HG03066 (cell line): ENCODE data around the gene NUDT16L1.
"Not testable (repeated sequence)": the region's sequence is repeated elsewhere in the genome, so short reads cannot be mapped to it uniquely, and the experiment has no call there.

Experiments used
- ATAC-seq: cut with Tn5 transposase; IDR thresholded peaks from one replicate; pipeline ENCODE4 v1.9.1; 2021; ENCODE audit warnings: low read depth; ENCODE audit not compliant: unreplicated experiment

NUDT16L1 gene

DNA sequence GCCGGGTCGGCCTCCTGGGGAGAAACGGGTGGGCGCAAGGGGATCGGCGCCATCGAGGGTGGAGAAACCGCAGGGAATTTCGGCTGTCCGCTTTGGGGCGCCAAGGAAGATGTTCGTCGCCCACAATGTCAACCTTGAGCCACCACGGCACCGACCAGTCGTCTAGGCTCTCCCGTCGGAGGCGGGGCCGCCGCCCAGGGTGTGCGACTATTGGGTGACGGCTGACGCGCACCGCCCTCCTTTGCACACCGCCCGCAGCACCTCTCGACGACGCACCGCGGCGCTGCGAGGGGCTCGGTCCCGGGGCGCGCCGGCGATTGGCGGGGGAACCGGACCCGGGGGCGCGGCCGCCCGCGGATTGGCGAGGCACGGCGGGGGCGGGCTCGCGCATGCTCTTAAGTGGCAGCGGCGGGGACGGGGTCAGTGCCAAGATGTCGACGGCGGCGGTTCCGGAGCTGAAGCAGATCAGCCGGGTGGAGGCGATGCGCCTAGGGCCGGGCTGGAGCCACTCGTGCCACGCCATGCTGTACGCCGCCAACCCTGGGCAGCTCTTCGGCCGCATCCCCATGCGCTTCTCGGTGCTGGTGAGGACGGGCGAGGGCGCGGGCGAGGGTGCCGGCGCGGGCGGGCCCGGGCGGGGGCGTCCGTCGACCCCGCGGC is at the start of gene NUDT16L1:
NUDT16L1 (plus strand) TSS at position 267 of the 660 bp plus-strand sequence; CDS start at position 432, 165 bp downstream.
- ATAC-seq = peak; percentile 94

DNA sequence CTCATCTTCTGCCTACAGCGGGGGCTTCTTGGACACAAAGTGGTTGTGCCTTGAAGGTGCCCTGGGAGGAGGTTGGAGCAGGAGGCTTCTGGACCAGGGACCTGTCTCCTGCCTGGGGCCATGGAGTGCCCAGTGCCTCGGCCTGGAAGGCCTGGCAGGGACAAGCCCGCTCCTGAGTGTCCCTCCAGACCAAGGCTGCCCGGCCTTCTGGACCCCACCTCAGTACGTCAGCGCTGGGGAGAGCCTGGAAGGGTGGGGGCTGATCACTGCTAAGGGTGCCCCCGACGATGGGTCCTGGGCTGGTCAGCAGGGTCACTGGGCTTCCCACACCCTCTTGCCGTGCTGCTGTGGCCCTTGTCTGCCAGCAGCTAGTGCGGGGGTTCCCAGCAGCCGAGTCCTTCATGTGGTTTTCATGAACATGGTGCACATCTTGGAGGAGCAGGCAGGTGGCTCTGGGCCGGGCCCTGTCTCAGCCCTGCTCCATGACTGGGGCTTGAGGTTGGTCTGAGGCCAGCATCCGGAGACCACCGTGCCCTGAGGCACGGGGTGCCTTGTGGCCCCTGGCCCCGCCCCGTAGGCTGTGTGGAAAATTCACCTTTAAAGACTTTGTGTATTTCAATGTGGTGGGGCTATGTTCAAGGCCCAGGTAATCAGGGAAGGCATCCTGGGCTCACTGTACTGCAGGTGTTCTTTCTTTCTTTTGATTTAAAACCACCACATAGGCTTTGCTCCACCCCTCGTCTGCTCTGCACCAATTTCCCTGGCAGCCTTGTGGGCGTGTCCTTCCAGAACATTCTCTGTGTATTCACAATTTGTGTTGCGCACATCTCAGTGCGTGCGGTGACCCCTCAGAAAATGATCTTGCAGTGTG is 46.4 kb upstream of the NUDT16L1 start:
- ATAC-seq = no peak

DNA sequence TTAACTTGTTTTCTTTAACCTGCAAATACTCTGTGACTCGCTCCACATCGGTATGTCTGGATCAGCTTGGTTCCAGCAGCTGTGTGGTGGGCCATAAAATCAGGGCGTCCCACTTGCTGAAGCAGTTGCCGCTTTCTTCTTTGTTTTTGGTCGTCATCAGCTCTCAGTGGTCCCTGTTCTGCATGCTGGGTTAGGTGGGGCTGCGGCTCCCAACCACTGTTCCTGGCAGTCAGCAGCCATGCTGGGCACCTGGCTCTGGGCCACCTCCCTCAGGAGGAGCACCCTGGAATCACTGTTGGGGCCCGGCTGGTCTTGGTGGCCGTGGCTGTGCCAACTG is 45.8 kb upstream of the NUDT16L1 start:
- ATAC-seq = no peak

DNA sequence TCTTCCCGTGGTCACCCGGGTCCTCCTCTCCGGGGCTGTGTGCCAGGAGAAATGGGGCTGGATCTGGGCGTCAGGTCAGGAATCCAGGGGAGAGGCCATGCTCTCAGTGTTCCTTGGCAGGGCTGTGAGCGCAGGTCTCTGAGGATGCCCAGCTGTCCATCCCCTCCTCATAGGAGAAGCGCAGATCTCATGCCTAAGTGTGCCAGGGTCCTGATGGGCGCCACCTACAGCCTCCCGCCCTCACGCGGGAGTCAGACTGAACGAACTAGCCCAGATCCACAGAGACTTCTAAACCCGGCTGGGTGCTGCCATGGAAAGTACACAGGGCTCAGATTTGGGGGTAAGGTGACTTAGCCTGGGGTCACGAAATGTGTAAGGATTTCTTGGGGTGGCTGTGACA is 44.4 kb upstream of the NUDT16L1 start:
- ATAC-seq = no peak

DNA sequence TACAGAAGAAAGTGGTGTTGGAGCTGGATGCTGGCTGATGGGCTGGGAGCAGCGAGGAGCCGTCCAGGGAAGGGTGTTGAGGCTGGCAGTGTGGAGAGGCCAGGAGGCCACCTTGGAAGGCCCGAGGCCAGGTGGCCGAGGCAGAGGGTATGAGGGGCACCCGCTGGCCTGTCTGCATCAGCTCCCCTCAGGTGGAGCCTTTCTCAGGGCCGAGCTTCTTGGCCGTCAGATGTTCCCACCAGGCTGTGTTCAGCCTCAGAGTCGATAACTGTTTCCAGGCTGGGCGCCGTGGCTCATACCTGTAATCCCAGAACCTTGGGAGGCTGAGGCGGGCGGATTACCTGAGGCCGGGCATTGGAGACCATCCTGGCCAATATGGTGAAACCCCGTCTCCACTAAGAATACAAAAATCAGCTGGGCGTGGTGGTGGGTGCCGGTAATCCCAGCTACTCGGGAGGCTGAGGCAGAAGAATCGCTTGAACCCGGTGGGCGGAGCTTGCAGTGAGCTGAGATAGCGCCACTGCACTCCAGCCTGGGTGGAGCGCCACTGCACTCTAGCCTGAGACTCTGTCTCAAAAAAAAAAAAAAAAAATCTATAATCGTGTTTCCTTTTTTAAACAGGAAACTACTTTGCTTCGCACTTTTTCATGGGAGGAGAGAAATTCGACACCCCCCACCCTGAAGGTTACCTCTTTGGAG is 43.5 kb upstream of the NUDT16L1 start:
- no peak for ATAC-seq

DNA sequence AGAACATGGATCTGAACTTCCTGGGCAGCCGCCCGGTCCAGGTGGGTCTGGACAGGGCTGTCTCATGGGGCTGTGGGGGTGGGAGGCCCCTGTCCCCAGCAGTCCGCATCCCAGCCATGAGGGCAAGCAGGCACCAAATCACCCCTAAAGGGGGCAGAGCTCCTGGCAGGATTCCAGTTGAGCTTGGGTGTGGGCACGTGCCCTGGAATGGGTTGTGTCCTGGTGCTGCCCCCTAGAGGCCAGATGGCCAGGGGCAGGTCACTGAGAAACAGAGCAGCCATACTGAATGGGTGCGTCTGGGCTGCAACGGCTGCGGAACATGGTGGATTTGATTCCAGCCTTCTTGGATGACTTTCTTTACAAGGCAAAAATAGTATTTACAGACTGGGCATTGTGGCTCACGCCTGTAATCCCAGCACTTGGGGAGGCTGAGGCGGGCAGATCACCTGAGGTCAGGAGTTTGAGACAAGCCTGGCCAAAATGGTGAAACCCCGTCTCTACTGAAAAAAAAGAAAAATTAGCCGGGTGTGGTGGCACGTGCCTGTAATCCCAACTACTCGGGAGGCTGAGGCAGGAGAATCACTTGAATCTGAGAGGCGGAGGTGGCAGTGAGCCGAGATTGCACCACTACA is 42.8 kb upstream of the NUDT16L1 start:
- ATAC-seq = not testable (repeated sequence)

DNA sequence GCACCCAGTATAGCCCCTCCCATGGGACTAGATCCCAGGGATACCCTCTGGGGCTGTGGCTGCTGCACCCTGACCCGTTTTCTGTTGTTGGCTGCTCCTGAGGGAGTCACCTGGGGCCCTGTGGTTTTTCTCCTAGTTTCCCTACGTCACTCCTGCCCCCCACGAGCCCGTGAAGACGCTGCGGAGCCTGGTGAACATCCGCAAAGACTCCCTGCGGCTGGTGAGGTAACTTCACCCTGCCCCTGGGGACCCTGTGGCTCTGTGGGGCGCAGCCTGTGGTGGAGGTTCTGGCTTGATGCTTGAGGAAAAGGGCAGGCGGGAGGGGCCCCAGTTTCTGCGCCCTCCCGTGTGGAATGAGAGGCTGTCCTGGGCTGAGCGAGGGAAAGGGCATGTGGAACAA is 41.5 kb upstream of the NUDT16L1 start:
- ATAC-seq = no peak

DNA sequence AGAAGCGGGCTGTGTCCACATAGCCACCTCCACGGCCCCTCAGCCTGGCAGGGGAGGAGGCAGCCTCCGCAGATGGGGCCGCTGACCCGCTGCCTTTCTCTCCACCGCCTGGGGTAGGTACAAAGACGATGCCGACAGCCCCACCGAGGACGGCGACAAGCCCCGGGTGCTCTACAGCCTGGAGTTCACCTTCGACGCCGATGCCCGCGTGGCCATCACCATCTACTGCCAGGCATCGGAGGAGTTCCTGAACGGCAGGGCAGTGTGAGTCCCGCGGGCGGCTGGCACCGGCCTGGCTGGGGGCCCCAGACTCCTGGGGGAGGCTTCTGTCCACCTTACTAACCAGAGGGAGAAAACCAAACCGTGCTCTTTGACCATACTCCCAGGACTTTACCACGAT is 40.8 kb upstream of the NUDT16L1 start:
- no peak for ATAC-seq

DNA sequence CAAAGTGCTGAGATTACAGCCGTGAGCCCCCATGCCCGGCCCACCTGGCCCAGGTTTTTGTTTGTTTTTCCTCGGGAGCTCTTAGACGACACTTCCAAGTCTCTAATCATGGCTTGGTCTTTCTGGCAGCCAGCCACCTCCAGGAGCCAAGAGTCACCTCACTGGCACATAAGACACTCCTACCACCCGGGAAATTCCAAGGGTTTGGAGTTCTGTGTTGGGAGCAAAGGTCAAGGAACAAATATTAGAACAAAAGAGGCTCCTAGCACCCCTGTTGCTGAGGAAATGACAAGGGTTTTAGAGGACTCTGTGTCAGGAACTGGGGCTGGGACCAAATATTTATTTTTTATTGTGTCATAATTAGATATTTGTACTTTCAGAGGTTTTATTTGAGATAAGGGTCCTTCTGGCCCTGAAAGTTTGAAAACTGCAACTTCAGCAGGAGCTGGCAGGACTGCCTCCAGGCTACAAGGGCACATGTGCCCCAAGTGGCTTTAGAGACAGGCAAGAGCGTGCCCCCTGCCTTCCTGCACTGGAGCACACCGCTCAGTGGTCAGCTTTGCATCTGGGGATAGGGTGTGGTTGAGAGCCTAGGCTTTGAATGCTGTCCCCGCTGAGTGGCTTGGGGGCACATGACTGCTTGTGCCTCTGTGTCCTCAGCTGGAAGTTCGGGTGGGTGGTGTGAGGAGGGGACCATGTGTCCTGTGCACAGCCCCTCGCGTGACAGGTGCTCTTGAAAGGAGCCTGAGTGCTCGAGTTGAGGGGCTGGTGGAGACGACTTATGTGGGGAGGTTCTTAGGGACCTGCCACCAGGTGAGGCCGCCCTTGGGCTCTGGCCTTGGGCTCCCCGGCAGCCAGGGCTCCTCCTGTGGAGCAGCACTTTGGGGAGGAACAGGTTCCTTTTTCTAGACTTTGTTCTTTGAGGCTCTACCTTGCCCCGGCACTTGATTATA is 39.1 kb upstream of the NUDT16L1 start:
- no peak for ATAC-seq

DNA sequence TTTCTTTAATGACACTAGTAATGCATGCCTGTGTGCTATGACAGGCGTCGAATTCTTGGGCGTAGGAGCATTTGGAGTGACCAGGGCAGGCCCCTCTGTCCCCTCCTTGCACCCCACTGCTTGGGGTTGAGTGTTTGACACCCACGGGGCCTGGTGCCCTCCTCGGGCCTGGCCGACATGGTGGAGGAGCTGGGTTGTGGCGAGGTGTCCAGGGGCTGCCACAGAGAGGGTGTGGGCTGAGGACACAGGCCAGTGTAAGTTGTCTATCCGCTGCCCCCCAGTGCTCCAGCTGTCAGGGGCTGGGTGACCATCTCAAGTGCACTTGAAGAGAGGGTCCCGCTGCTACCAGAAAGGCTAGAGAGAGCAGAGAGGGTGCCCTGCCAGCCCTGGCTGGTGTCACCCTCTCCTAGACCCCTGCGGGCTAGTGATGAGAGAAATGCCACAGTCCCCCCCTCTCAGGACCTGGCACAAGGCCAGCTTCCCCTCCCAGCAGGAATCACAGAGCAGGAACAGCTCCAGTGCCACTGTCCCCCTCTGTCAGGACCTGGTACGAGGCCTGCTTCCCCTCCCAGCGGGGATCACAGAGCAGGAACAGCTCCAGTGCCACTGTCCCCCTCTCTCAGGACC is 38.3 kb upstream of the NUDT16L1 start:
- no peak for ATAC-seq

DNA sequence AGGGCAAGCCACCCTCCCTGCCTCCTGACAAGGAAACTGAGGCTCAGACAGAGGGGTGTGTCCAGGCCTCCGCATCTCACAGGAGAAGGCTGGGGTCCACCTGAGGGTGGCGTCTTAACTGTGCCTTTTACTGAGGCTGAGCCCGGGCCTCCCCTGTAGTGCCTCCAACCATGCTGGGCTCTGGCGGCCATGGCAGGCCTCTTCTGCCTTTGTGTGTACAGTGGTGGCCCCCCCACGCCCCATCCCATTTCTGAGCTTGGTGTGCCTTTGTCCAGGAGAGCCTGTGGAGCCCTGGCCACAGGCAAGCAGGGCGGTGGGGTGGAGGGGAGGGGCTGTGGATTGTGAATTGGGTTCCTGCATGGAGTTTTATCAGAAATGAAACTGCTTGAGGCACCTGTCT is 37.6 kb upstream of the NUDT16L1 start:
- ATAC-seq = no peak

DNA sequence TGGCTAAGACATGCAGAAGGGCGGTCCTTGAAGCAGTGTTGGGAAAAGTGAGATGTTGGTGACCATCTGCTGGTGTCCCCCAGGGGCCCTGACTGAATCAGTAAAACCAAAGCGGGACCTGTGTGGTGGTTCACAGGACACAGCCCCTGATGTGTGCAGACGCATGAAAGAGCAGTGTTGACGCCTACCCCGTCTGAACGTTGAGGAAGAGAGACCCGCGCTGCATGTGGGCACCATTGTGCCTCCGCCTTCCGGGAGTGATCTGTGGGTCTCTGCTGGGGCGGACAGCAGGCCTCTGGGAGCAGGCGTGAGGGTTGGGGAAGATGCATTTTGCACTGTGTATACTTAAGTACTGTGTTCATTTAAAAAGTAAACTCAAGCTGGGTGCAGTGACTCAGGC is 37.1 kb upstream of the NUDT16L1 start:
- ATAC-seq = no peak

DNA sequence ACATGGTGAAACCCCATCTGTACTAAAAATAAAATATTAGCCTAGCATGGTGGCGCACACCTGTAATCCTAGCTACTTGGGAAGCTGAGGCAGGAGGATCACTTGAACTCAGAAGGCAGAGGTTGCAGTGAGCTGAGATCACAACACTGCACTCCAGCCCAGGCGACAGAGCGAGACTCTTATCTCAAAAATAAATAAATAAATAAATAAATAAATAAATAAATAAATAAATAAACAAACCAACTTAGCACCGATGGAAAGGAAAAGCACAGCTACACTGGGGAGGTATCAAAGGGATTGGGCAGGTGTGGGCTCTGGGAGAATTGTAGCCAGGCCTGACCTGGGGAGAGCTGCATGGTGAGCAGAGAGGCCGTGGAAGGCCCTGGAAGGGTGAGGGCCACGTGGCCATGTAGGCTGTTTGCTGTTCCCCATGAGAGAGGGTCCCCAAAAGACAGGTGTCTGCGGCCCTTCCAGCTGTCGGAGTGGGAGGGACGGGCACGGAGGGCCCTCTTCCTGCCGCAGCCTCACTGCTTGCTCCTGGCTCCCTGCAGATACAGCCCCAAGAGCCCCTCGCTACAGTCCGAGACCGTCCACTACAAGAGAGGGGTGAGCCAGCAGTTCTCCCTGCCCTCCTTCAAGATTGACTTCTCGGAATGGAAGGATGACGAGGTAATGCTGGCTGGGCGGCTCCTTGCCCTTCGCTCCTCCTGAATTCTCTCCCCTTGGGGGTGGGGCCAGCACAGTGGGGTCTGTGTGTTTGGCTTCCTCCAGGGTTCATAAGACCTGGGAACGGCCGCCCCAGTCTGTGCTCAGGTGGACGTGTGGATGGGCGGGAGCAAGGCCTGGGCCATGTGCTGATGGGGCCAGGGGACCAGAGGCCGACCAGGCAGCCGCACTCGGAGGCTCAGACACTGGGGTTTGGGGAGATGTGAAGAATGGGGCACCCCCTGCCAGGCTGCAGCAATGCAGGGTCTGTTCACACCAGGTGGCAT is 36.4 kb upstream of the NUDT16L1 start:
- ATAC-seq = no peak

DNA sequence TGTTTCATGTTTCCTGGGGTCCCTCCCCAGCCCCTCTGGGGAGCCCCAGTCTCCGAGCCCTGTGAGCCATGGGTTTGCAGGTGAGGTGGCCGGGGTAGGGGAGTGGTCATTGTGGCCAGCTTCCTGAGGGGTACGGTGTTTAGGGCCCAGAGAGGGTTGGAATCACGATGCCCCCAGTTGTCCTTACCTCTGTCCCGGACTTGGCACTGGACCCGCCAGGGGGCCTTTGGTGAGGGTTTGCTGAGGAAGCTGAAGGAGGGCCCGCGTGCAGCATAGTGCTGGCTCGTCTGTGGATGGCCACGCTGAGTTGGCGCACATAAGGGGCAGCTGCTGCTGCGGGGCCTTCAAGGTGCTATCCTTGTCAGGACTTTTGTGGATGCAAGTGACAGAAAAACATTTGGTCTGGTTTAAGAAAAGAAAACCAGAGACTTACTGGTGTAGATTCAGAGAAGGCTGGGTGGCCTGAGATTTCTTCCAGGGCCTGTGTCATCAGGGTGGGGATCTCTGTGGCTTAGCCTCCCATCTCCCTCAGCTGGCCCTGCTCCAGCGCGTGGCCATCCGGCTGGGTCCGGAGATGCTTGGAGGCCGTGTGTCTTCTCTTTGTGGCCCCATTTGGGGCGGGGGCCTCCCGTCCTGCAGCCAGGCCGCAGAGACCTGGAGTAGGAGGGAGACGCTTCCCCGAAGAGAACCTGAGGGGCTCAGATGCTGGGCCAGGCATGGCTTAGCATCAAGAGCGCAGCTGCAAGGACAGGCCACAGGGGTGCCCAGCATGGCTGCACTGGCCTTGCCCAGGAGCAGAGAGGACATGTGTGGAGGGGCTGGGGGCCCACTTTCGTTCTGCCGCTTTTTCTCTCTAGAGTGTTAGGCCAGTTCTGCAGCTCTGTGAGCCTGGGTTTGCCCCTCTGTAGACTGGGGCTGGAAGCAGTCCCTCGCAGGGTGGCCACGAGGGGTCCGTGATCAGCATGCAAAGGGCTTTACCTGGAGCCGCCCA is 33.7 kb upstream of the NUDT16L1 start:
- ATAC-seq = no peak

DNA sequence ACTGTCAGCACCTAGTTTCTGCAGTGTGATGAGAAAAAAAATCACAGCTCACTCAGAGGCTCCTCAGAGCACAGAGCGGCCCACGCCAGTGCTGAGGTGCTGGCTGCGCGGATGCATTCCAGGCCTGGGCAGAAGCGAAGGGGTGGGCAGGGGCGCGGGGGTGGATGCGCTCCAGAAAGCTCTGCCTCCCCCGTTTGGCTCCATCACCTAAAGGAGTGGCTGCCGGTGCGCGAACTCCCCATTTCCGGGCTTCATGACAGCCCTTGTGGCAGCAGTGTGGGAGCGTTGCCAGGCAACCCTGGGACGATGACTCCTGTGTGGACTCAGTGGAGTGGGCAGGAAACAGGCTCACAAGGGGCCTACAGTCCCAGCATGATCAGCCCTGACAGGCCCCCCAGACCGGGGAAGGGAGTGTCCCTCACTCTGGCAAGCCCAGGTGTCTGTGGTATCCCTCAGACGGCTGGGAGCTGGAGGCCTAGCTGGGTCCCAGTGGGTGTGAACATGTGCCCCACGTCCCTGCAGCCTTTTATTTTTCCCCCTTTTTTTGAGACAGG is 32.8 kb upstream of the NUDT16L1 start:
- no peak for ATAC-seq

DNA sequence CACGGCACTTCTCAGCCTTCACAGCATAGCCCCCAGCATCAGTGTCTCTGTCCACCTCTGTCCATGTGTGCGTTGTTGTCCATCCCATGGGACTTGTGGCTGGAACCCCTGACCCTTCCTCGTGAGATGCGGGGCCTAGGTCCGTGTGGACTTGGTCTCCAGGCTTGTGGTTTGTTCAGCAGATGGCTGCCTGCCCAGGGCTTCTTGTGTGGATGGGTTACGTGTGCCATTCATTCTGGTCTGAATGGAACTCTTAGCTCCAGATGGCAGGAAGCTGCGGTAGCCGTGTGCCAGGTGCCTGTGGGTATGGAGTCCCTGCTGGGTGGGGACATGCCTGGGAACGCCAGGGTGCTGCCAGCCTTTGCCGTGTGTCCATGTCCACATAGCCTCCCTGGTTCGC is 31.7 kb upstream of the NUDT16L1 start:
- ATAC-seq = no peak

DNA sequence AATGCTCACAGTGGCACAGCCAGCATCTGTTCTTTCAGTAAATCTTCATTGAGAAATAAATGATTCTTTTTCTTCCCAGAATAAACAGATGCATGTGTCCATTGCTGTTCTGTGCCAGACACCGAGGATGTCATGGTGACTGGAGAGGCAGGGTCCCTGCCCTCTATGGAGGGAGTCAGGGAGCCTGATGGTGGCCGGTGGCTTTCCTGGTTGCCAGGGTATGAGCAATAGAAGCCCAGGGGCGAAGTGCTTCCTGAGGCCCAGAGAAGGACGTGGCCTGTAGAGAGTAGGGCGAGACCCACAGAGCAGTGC is 29.9 kb upstream of the NUDT16L1 start:
- no peak for ATAC-seq
